Stimulated activated CD4-positive, alpha-beta T cell treated with anti-CD3 and anti-CD28 coated beads, Interleukin-2, amount 100 ng/mL, for 24 hours (primary cell): Measurements from ENCODE around the gene NGEF.

ENCODE experiments used
- DNase-seq, 2 donors: peaks; one replicate each; pipeline ENCODE4 v3.0.0-alpha.2; 2020

Gene NGEF

DNA sequence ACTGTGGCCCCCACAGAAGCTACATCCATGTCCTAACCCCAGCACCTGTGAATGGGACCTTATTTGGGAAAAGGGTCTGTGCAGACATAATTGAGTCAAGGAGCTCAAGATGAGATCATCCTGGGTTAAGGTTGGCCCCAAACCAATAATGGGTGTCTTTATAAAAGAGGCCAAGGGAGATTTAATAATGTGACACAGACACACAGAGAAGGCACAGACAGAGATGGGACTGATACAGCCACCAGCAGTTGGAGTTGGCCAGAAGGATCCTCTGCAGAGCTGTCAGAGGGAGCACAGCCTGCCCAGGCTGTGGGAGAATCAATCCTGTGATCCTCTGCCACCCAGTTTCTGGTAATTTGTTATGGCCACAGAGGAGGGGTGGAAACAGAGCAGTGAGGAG lies 116.9 kb downstream of the NGEF start:
- no peak for DNase-seq

DNA sequence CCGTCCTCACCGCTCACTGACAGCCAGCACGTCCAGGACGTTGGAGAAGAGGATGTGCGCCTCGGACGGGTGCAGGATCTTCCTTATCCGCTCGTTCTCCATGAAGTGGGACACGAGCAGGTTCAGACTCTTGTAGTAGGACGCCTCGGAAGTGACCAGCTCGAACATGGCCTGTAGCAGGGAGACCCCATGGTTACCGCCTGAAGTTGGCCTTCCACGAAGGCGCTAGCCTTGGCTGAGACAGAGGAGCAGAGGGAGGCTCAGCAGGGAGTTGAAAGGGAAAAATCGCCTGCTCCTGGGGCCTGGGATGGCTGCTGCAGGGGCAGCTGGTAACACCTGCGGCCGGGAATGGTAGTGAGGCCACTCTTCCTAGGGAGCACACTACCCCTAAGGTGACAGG lies 118.3 kb downstream of the NGEF start:
- no peak for DNase-seq

DNA sequence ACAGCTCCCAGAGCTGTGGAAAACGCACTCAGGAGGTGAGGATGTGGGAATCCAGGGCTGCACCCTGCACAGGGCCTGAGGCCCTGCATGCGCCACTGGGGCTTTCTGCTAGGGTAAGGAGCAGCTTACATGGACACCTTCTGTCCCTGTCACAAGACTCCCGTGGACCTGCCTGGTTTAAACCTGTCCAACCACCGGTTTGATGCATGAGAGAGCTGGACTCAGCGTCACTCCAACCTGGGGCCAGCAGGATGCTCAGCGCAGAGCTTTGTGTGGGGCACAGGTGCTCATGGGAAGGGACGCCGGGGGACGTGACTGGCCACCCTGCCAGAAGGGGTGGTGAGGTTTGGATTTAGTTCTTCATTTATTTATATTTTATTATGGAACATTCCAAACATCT lies 118.8 kb downstream of the NGEF start:
- DNase-seq: no peak

DNA sequence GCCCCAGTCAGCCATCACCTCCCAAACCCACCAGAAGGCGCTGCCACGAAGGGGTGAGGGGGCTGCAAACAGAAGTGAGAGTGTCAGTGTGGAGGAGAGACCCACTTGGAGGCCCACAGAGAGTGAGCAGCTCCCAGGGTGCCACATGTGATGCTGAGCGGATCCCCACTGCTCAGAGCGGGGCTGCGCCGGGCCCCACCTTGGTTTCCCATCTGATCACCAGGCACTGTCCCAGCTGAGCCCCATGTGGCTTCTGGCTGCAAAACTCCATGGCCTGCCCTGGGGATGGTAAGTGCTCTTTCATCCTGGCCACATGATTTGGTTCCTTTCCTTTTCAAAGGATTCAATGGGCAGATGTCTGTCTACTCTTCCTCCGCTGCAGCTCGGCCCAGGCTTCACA lies 119.2 kb downstream of the NGEF start:
- DNase-seq: no peak

DNA sequence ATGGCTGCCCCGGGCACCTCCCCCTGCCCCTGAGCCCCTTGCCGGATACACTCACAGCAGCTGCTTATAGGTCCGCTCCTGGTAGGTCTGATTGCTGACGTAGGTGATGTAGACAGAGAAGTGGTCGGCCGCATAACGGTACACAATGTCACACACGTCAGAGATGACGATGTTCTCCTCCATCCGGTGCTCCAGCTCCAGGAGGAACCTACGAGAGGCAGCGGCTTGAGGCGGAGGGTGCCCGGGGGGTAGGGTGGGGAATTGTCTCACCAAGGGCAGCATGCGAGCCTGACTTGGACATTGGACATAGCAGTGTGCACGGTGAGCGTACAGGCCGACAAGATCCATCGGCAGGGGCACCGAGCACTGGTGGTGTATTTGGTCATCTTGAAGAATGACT lies 120.2 kb downstream of the NGEF start:
- no peak for DNase-seq

DNA sequence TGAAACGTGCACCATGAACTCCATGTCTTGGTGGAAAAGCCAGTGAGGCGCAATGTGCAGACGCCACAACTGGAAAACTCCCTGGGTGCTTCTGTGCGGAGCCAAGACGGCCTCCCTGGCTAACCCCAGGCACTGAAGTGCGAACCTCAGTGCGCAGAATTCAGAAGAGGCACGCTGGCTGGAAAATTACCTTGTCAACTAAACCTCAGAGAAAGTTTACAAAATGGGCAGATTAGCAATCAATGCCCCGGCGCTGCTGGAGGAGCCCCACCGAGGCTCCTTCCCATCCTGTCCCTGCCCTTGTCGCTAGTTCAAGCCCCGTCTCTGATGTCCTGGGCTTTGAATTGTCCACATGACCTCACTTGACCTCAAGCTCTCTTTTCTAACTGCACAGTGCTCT lies 120.8 kb downstream of the NGEF start:
- DNase-seq: no peak

DNA sequence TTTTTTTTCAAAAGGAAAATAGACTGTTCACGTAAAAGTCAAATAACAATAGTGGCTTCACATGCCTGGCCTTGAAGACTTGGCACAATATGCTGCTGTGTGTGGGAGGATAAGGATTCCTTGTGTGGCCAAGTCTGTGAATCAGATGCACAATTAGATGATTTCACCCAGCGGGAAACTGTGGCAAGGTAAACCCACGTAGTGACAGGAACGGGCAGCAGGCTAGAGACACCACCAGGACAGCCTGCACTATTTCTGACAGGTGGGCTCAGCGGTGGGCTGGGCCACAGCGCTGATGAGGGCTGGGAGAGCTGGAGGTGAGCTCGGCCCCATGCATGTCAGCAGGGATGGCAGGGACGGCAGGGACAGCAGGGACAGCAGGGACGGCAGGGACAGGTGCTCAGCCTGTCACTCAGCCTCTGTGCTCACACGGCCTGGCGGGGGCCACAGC lies 121.4 kb downstream of the NGEF start:
- no peak for DNase-seq

DNA sequence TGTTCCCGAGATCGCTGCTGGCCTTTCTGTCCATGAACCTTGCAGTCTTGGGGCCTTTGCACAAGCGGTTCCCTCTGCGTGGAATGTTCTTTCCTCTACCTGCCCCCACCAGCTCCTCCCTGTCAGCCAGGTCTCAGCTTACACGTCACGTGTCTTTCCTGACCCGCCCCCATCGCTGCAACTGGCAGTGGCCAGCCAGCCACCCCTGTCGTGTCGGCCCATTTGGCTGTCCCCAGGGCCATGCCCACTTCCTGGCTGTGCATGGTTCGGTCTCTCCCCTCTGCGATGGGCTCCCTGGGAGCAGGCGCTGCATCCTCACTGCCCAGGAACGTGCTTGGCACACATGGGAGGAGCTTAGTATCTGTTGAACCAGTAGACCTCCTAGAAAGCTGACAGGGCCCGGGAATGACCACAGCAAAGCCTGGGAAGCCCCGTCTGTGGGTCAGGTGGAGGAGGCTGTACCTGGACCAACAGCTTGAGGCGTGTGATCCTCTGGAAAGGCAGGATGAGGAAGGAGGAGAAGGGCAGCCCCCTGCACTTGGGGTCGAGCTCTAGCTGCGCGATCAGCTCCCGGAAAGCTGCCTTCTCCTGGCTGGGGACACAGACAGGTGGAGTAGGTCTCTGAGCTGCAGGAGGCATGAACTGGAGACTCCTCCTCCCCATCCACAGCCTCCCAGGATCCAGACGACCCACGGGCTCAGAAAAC lies 122.0 kb downstream of the NGEF start:
- DNase-seq: no peak

DNA sequence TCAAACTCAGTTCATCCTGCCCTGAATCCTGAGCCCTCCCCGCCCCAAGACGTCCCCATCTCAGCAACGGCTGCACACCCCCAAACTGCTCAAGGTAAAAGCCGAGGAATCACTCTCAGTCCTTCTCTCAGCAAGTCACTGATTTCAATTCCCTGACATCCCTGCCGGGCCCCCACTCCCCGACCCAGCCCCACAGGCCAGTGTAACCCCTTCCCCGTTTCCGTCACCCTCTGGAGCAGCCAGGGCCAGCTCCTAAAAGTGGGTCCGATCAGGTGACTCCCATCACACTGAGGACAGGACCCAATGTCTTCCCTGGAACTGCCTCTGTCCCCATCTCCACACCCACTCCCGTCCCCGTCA lies 122.5 kb downstream of the NGEF start:
- DNase-seq: no peak

DNA sequence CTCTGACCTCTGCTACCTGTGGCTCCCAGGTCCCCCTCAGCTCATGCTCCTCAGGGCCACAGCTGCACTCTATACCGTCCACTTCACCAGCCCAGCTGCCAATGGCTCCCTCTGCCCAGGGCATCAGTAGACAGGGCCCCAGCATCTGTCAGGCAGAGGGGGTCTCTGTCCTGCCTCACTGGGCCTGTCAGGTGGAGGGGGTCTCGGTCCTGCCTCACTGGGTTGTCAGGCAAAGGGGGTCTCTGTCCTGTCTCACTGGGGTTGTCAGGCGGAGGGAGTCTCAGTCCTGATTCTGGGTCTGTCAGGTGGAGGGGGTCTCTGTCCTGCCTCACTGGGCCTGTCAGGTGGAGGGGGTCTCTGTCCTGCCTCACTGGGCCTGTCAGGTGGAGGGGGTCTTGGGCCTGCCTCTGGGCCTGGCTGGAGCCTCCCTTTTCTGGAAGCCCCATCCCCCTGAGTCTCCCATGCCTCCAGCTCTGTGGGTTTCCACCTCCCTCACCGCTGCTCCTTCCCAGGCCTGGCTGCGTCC lies 123.1 kb downstream of the NGEF start:
- DNase-seq: no peak

DNA sequence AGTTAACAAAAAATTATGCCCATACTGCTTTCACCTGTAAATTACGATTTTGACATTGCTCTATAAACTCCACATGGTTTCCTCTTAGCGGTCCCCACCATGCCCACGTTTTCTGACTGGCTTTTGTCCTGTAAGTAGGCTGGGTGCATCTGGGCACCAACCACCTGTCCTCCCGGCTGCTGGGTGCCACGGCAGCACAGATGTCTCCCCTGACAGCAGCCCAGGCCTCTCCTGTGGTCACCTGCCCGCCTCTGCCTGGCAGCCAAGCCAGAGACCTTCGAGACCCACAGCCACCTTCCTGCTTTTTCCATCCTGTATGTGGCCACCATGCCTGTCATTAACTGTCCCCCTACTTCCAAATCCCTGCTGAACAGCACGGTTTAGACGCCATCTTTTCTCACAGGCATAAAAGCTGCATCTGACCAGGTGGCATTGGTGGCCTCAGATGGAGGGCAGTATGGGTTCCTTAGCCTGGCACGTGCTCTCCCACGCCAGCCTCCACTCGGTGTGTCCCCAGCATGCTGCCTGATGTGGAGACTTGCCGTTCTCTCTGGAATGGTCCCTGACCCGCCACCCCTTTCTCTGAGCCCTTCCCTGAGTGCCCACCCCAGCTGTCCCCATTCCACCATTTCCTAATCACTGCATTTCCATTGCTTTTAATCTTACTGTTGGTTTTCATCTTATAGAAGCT lies 124.1 kb downstream of the NGEF start:
- DNase-seq: no peak

DNA sequence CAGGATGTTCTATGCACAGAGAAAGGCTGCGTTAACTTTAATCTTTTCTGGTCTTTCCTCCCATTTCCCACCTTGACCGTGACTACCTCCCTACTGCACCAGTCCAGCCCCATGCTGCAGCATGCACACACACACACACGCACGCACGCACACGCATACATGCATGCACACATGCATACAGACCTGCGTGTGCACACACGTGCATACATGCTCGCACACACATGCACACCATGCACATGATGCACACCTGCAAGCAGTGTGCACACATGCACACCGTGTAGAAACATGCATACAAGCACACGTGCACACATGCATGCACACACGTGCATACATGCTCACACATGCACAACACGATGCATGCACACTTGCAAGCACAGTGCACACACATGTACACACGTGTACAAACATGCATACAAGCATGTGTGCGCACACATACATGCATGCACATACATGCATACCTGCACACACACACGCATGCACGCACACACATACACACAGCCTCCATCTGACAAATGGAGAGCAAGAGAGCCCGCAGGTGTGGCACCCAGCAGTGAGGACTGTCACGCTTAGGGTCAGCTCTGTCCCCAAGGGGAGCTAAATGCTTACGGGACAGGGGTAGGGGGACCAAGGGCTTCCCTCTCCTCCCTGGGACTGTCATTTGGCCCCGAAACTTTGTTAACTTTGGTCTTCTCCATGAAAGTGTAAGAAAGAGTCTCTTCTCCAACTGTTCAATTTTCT lies 124.8 kb downstream of the NGEF start:
- DNase-seq: peak in 1 of 2 donors; percentile 5

DNA sequence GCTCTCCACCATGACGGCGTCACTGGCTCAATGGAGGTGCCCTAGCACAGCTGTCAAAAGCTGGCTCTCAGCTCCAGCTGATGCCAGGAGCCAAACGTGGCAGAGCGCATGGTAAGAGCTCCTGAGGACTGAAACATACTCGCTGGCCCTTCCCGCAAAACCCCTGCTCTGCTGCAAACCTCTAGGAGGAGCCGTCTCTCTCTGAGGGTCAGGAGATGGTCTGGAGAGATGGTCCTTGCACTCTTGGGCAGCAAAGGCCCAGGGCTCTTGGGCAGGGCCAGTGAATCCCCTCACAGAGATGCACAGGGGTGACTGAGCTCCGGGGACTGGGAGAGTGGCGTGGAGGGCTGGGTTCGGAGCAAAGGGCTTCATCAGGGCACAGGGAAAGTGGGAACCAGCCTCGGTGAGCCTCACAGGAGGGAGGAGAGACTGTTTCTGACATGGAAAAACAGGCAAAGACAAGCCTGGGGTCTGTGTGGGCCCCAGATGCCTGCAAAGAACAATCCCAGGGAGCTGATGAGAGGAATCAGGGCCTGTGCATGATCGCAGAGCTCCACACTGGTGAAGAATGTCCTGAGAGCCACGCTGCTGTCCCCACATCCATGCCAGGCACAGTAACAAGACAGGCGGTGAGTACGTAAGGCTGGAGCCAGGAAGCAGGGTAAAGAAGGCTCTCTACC lies 125.7 kb downstream of the NGEF start:
- no peak for DNase-seq

DNA sequence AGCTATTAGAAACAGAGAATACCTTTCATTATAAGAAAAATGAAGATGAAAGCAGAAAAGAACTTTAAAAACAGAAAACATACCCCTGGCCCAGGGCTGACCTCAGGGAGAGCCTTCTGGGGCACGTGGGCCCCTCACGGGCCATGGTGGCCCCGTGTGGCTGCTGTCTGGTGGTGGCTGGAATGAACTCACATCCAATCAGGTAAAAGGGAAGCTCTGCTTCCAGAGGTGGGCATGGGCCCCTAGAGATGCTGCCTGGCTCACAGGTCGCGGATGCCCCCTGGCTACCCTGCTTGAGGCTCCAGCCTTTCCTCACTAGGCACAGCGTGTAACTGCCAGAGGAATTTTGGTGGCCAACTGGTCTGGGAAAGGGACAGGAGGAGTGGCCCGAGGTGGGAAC lies 126.4 kb downstream of the NGEF start:
- no peak for DNase-seq

DNA sequence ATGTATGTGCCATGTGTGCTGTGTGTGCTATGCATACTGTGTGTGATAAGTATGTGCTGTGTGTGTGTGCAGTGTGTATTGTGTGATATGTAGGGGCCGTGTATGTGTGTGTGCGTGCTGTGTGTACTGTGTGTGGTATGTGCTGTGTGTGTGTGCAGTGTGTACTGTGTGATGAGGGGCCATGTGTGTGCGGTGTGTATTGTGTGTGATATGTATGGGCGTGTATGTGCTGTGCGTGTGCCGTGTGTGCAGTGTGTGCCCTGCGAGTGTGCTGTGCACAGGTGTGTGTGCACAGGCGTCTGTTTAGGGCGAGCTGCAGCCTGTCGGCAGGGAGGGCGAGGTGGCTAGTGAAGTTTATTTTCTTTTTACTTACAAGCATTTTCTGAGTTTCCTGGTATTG lies 126.9 kb downstream of the NGEF start:
- DNase-seq: no peak

DNA sequence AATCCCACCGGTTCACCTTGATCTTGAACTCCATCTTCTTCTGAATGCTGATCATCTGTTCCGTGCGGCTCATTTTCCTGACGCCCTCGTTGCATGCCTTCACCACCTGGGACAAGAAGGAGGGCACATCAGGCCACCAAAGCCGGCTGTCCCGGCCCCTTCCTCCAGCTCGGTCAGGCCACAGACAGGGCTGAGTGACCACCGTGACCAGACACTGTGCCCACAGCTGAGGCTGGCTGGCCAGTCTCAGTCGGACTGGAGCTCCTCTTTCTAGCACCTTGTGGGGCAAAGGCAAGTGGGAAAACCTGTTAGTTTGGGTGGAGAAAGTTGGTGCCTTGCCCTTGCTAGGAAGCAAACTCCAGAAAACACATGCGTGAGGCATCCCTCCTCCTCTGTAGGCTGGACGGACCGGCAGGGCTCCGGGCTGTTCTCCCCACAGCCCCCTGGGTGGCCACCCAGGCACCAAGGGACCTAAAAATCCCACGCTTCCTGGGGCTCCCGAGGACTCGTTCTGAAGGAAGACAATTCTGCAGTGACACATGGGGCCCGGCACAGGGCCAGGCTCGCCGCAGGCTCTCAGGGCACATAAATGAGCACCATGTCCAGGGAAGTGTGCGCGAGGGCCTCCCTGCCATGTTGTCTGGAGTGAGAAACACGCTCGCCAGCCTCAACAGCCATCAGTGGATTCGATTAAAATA lies 127.6 kb downstream of the NGEF start:
- DNase-seq: no peak

DNA sequence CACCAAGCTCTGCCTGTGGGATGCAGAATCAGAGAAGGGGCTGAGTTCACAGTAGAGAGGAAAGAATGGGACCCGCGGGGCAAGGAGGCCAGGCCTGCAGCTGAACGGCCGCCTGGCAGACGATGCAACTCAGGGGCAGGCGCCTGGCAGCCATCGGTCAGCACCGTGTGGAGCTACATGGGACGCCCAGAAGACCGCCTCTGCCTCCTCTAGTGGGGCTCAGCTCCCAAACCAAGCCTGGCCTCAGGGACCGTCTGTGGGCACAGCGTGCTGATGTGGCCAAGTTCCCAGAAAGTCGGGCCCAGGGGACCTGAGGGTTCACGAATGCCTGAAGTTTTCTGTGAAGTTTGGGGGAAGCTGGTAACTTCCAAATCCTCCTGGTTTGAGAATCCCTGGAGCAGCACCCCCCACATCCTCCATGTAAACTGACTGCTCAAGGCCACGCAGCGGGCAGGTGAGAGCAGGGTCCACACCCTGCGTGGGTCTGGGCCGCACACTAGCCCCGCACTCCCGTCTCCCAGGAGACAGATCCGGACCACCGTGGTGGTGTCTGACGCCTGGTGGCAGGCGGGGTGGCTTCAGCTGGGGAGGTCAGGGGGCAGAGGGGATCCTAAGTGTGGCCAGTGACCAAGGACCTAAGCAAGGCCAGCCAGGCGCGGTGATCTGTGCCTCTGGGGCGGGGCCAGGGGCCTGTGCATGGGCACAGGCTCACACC lies 128.3 kb downstream of the NGEF start:
- no peak for DNase-seq

DNA sequence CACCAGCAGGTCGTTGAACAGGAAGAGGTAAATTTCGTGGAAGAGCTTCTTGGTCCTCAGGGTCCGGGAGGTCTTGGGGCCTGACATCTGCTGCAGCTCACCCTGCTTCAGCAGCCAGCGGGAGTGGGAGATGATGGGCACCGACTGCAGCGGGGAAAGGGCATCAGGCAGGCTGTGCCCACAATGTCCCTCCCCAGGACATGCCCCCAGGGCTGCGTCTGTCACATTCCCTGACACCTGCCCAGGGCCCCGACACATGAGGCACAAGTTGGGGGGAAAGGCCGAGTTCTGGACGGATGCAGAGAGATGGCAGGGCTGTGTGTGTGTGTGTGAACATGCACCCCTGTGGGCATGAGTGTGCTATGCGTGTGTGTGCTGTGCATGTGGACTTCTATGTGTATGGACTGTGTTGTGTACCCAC lies 129.0 kb downstream of the NGEF start:
- DNase-seq: no peak

DNA sequence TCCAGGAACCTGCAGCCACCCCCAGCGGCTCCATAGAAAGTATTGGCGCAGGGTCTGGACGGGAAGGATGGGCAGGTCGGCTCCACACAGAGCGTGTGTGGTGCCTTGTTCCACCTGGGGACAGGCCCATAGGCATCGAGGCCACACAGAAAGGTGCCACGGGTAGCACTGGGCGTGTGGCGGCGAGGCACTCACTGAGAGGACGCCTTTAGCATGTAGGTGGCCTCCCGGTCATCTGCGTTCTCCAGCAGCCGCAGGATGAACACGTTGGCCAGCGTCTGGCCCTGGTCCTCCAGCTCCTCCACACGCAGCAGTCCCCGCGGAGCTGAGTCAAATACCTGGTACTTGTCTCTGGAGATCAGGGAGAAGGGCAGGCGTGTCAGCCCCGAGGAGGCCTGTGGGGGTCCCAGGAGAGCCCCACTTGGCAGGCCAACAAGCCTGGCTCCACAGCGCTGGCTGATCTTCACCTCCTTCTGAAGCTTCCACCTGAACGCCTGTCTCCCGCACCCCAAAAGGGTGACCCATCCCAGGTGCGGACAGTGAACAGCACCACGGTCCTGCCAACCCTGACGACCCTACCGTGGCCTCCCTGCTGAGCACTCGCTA lies 129.8 kb downstream of the NGEF start:
- no peak for DNase-seq

DNA sequence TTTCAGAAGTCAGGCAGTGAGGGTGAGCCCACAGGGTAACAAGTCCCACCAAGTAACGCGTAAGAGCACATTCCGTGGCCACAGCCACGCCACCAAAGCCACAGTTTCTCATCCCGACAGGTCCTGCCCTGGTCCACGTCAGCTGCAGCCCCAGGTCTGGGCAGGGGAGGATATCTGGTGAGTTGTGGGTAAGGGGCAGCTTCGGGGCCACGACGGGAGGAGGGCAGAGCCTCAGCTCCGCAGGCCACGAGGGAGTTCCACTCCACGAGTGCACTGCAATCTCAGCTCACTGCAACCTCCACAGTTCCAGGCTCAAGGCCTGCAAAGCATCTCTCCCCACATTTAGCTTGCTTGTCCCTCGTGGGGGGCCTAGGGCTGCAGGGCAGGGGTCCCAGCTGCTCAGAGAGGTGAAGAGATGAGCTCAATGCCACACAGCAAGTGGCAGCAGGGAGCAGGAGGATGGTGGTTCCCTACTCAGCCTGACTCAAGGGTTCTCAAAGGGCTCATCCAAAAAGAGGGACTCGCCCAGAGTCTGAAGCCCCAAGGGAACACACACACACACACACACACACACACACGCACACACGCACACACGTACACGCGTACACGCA lies 130.4 kb downstream of the NGEF start:
- no peak for DNase-seq

DNA sequence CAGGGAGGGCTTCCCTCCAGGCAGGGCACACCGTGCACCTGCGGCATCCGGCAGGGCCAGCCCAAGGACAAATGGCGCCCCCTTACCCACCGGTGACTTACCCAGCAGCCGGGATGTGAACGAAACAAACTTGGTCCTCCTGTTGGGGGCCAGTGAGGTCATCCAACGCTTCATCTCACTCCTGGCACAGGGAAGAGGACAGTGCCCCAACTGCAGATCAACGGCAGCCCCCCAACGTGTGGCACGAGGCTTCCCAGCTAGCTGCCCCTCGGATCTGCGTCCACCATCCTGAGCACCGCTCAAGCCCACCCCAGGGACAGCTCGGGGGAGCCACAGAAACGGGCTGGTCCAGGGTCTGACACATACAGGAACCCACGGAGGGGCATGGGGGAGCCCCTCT lies 131.0 kb downstream of the NGEF start:
- no peak for DNase-seq
